GM19240 (cell line): ENCODE data around the gene FANK1.

Experiments
- DNase-seq: peaks from one replicate; pipeline ENCODE4 v3.0.0; 2011; ENCODE audit warnings: low spot score; ENCODE audit not compliant: insufficient read length

Gene FANK1, protein sequence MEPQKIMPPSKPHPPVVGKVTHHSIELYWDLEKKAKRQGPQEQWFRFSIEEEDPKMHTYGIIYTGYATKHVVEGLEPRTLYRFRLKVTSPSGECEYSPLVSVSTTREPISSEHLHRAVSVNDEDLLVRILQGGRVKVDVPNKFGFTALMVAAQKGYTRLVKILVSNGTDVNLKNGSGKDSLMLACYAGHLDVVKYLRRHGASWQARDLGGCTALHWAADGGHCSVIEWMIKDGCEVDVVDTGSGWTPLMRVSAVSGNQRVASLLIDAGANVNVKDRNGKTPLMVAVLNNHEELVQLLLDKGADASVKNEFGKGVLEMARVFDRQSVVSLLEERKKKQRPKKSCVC

DNA sequence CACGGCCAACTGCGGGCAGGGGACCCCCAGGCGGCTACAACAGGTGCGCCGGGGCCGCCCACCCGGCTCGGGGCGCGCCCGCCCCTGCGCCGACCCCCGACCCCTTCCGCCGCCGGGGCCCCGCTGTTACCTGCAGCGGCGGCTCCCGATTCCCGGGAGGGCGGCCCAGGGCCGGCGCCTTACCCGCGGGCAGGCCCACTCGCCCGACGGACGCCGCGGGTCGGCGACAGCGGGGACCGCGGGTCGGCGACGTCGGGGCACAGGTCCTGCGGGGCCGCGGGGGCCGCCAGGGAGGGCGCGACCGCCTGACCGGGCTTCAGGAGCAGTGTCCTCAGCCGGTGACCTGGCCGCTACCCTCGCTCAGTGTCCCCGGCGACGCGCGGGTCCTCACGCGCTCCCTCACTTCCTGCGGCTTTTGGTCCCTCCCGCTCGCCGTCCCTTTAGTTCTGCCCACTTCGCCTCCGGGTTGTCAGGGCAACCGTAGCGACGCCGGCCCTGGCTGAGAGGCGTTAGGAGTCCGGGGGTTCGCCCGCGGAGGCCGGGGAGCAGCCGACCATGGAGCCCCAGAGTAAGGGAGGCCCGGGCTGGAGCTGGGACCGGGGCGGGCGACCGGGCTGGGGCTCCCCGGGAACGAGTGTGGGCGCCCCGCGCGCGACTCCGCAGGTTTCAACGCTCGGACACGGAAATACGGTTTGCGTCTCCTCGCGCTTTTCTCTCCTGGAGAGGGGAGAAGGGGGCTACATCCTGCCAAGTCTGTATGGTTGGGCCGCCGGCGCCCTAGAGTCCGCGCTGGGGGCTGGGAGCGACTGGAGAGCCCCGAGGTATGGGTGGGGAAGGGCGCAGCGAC, at the start of gene FANK1:
FANK1 (plus strand) TSS at position 477 of the 847 bp plus-strand sequence; CDS start at position 556, 79 bp downstream.
- peak; percentile 34 for DNase-seq

DNA sequence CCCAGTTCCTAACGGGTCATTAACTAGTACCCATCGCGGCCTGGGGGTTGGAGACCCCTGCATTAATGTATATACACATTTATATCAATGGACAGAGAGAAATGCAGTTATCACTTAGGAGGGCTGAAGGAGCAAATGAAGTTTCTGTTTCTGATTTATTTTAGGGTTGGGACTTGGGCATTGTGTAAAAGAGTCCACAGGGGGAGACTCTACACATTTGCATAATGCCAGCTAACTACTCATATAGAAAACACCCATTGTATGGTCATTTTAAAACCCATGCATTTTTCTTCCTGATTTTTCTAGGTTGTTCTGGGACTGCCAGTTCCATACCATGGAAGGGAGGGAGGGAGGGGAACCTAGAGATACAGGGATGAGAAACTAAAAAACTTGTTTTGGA, 49.5 kb upstream of the FANK1 start:
- no peak for DNase-seq

DNA sequence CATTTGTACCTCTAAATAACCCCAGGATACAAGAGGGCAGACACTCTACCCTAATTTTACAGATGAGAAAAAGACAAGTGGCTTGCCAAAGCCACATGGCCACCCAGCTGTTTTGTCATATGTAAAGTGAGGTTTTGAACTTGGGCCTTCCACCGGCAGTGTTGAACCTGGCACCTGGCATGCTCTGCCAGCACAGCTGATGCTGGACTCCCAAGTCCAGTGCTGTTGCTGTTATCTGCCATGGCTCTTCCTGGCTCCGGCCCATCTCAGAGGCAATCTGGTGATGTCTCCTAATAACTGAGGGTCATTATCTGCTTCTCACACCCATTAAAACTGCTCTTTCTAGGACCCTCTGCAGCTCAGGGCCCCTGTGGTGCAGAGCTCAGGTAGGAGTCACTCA, 48.0 kb upstream of the FANK1 start:
- no peak for DNase-seq

DNA sequence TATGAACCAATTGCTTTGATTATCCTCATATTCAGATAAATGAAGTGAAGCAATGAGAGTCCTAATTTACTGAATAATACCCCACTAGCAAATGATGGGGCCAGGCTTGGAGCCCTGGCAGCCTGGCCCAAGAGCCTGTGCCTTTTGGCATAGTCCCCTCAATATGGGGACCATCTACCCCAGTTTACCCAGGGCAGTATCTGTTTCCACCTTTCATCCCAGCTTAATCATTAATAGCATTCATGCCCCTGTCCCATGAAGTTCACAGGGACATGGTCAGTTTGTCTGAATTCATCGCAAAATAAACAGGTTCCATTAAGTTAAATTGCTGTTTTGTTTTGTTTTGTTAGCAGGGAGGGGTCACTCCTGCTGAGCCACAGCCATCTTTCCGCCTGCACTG, 47.5 kb upstream of the FANK1 start:
- no peak for DNase-seq

DNA sequence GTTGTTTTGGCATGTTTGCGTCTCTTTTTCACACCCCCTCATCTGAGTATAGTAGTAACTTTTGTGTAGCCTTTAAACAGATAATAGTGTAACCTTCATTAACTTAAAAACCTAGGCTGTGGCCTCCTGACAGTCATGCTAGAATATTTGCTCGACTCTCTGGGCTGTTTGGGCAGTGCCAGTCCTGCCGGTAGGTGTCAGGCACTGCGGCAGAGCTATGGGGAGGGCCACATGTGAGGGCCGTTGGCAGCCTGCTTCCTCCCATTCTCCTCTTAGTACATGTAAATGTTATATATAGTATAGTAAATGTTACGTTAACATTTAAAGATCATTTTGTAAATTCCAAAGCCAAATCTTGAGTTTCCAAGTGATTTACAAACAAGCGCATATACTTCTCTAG, 46.9 kb upstream of the FANK1 start:
- DNase-seq, result no peak

DNA sequence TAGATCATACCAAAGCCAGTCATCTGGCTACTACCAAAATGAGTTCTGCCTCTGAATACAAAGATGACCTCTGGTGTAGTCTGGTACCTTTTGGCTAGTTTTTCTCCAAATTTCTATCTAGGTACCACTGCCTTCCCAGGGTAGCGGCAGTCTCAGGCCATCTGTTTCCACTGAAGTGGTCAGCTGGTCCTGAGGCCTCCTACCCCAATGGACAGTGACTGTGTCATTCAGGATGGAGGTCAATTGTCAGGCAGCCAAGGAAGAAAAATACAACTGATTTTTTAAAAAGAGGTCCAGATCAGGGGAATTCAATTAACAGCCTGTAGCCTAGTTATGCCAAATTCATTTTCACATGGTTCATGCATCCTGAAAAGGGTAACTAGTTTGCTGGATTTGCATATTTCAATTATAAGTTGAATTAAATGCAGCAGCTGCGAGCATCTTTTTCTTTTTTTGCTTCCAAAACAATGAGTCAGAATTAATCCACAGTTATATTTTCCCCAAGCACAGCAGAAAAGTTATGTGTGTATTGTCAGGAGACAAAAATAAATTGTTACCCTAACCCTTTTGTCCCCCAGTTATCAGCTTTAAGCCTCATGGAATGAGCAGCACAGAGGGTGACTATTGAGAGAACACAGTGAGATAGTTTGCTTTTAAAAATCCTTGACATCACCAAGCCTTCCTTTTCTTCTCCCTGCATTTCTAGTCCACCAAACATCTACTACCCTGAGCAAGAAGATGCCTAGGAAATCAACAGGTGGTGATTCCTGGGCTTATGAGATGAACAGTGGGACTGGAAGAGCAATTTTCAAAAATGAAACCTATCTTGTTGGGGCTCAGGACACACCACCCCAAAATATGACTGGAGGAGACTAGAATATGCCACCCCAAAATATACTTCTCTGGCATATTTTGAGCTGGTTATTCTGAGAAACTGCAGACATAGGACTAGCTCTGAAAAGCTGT, 45.3 kb upstream of the FANK1 start:
- DNase-seq, result no peak

DNA sequence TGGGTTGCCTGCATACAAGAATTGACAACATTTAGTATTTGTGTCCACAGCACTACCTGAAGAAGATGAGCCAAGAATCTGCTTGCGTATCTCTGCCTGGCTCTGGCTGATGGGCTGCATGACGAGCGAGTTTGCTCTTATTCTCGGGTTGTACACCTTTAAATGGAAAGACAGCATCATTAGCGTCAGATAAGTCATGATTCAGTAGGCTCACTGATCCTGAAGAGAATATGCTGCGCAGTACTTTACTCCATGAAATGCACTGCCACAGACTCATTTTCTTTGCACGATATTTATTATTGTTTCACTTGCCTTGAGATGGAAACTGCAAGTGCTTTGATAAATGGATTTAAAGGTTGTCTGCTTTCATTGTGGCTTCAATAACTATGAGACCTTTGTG, 43.9 kb upstream of the FANK1 start:
- no peak for DNase-seq

DNA sequence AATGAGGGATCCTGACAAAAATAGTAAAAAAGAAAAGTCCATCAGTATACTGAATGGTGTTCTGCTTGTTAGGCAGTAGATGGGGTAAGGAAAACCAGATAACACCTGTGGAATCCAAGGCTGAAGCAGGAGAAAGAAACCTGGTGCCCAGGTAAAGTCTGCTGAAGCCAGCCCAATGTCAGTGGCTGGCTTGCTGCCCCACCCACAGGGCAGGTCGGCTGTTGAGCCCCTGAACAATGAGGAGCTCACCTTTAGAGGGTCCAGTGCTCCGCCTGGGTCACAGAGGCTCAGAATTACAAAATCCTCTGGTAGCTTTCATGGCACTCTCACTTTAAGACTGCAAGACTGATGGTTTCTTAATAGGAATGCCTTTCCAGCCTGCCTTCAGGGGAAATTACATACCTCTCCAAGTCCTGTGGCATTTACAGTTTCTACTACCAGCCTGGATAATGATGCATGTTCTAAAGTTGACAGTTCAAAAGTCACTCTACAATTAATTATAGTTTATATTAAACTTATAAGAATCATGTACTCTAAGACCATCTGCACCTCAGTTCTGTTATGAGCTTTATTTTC, 39.1 kb upstream of the FANK1 start:
- no peak for DNase-seq

DNA sequence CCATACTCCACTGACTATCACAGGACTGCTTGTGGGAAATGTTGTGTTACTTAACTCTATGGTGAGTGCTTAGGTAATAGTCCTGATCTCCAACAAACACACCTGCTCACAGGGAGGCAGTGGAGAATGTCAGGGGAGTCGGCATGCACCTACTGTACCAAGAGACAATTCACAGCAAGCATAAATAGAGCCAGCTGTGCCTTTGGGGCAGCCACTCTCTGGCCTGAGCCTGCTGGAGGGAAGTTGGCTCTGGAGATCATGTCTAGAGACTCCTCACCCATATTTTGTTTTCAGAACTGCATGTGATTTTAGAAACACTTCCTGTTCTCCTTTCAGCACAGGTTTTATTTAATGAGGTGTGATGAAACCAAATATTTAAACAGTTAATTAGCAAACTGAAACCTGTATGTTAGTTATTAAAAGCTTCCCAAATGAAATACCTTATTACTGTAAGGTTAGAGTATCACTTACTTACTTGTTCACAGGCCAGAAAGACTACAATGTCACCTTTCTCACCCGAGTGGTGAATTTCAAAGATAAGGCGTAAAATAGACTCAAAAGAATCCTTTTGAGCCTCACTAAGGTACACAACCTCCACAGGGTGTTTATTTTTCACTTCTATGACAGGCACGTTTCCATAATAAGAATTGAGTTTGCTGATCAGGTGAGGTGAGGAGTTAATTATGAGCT, 37.1 kb upstream of the FANK1 start:
- no peak for DNase-seq

DNA sequence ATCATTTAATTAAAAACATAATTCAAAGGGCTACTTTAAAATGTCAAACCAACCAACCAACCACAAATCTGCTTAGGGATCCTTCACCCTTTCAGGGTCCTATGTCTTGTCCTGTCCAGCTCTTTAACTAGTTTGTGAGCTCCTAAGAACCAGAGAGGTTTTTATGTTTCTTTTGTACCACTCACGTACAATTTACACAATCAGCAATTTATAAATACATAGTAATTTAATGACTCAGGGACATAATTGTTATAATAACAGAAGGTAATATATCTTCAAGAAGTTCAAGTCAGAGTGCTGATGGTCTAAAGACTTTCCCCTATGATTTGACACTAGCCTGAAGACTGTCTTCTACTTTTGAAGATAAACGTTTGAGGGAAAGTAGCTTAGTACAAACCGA, 31.2 kb upstream of the FANK1 start:
- DNase-seq, result no peak

DNA sequence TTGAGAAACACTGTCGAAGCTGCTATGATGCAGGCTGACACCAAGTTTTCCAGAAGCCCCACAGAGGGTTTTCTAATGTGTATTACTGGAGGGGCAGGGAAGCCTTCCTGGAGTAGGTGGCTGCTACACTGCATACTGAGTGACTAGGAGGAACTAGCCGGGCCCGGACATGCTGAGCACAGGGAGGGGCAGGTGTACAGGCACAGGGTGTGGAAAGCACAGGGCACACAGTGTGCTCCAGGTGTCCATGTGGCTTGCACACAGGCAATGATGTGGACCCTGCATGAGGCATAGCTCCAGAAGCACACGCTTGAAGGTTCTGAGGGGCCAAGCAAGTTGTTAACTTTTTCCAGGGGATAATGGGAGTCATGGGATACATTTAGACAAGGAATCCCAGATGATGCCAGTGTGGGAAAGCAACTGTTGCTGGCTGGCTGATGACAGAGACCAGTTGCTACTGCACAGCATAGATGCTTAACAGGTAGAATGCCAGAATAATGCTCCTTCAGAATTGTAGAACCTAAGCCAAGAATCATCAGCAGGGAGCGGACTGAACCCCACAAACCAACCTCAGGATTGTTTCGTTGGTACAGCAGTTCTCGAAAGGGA, 29.8 kb upstream of the FANK1 start:
- DNase-seq, result no peak

DNA sequence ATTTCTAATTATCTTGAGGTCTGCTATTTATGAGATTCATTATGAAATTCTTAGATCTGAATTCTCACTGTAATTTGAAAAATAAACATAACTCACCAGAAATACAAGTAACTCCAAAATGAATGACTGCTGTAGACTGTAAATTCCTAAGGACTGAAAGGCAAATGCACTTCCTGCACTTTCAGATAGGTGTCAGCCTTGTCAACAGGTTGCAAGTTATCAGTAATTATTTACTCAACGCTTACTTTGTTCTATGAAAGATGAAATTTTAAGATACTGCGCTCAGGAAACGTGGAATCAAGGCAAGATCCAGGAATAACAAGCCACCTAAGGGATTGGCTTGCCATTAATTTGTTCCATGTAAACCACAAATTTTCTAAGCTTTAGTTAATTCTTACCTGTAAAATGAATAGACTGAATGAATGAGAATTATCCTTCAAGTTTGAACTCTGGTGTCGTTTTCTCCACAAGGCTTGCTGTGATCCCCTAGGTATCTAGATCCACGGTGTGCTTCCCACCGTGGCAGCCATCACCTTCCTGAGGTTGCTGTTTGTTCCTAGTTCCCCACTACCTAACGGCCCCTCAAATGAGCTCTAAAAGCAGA, 27.9 kb upstream of the FANK1 start:
- DNase-seq, result no peak

DNA sequence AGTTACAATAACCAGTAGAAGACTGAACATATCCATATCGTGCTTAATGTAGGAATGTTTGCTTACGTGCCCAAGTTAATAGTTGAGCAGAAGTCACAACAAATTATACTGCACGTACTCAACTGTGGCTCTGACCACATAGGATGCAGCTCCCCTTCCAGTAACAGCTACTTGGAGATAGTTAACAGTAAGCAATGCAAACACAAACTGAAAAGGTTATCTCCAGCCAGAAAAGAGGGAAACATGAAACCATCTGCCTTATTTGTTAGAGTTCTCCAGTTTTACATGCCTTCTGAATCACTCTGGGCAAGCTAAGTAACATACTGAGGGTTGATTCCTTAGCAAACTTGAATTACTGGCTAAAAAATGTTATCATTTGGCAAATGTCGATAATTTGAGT, 25.0 kb upstream of the FANK1 start:
- no peak for DNase-seq

DNA sequence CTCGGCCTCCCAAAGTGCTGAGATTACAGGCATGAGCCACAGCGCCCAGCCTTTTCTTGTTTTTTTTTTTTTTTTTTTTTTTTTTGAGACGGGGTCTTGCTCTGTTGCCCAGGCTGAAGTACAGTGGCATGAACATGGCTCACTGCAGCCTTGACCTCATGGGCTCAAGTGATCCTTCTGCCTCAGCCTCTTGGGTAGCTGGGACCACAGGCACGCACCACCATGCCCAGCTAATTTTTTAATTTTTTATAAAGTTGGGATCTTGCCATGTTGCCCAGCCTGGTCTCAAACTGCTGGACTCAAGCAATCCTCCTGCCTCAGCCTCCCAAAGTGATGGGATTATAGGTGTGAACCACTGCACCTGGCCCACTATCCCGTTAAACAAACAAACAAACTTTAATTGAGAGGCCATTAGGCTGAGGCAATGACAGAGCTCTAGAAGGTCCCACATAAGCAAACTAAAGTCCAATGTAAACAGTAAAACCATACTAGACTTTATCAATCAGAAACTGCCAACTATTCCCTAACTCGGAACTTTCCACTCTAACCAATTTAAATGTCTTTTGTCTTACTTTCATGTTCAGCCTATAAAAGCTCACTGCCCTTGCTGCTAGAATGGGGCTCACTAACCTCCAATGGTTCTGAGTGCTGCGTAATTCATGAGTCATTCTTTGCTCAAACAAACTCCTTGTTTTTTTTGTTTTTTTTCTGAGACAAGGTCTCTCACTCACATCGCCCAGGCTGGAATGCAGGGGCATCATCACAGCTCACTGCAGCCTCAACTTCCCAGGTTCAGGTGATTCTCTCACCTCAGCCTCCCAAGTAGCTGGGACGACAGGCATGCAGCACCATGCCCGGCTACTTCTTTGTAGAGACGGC, 17.2 kb upstream of the FANK1 start:
- no peak for DNase-seq

DNA sequence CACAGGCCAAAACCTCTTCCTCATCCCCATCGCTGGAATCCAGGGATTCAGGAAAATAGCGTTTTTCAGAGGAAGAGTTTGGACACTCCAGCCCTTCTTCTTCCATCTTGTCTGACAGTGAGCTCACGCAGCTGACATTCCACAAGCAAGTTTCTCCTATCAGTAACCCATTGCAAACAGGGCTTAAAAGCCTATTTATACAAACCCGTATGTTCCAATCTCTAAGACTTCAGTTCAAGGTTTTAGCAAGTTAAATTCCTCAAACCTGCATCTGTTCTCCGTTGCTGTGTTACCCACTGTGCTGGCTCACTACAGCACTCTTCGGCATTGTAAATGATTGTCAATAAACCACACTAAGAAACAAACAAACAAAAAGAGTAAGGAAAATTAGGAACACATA, 15.6 kb upstream of the FANK1 start:
- no peak for DNase-seq

DNA sequence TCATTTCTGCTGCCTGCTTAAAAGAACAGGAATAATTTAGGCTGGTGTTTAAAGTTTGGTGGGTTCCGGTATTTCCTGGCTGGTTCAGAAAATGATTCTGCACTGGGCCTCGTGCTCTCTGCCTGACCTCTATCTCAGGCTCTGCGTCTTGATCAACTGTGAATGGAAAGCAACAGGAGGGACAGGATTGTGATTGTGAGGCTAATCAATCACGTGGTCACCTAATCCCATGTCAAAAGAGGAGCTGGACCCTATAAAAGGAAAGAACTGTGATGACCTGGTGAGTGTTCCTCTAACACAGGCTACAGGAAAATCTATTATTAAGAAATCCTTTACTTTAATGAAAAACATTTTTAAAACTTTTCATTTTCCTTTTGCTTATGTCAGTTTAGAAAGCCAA, 15.2 kb upstream of the FANK1 start, which contains the start of gene DHX32:
DHX32 (minus strand) TSS at position 101 of the 400 bp plus-strand sequence. CDS start 468 bp downstream, outside the sequence.
- no peak for DNase-seq

DNA sequence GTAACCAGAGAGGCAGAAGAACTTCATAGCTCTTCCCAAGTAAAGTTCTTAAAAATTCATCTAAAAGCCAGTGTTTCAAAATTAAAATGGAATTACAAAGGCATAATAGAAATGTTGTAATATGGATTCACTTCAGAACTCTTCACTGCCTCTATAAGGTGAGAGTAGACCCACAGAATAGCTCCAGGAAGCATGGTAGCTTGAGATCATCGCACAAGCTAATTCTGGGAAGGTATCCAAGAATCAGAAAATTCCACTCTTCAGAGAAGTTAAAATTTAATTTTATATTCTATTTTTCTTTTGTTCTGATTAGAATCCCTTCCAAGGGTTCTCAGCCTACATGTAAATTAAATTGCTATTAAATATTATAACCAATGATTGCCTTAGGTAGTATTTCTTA, 13.8 kb upstream of the FANK1 start:
- DNase-seq, result no peak

DNA sequence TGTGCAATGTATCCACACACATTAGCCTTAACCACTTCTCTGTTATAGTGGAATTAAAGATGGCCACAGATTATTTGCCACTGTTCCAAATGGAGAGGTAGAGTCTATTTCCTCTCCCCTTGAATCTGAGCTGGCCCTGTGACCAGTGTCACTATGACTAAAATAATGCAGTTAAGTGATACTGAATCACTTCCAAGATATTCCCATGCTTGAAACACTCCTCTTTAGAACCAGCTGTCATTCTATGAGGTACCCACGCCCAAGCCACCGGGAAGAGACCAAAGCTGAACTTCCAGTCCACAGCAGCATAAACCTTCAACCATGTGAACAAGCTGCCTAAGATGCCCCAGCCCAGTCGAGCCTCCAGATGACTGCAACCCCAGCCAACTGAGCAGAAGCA, 13.2 kb upstream of the FANK1 start:
- DNase-seq, result no peak
